GM12865 (cell line): Measurements from ENCODE around the gene CHRNA7.

Experiments
- DNase-seq: peaks from one replicate; pipeline ENCODE4 v3.0.0; 2010; ENCODE audit warnings: low read depth
- H3K4me3 ChIP-seq: 2 replicates; pipeline ENCODE4 v1.5.1; 2011; ENCODE audit warnings: mild to moderate bottlenecking, low read depth, low read length, control low read depth
- CTCF ChIP-seq: IDR thresholded peaks from 2 replicates; pipeline ENCODE4 v1.5.1; 2011; ENCODE audit warnings: low read length, control low read depth, low read depth, inconsistent platforms; ENCODE audit not compliant: insufficient read depth; ENCODE audit errors: missing control alignments

CHRNA7 gene

GRCh38 chr15:32096916-32097617 is 66.8 kb downstream of the CHRNA7 start:
- TF ChIP-seq CTCF = no peak
- no peak for DNase-seq

DNA sequence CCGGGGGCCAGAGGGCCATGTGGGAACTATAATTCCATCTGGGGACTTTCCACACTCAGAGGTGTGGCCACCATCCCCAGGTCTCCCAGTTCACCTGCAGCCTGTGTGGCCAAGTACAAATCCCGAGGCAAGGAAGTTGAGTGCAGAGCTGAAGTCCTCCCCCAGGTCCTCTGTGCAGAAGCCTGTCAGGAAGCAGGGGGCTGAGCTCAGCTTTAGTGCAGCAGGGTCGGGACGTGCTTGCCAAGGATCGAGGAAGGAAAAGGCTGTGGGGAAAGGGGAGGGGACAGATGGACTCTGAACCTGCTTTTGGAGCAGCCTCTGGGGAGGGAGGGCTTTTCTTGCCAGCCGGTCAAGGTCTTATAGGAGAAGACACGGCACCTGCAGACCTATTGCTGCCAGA is 67.7 kb downstream of the CHRNA7 start:
- no peak for TF ChIP-seq CTCF
- DNase-seq = no peak
- no peak overlapping the region for H3K4me3 ChIP-seq

More at GRCh38 chr15:32096916-32097617, 66.8 kb downstream of the CHRNA7 start:
- H3K4me3 ChIP-seq = no peak overlapping the region

DNA sequence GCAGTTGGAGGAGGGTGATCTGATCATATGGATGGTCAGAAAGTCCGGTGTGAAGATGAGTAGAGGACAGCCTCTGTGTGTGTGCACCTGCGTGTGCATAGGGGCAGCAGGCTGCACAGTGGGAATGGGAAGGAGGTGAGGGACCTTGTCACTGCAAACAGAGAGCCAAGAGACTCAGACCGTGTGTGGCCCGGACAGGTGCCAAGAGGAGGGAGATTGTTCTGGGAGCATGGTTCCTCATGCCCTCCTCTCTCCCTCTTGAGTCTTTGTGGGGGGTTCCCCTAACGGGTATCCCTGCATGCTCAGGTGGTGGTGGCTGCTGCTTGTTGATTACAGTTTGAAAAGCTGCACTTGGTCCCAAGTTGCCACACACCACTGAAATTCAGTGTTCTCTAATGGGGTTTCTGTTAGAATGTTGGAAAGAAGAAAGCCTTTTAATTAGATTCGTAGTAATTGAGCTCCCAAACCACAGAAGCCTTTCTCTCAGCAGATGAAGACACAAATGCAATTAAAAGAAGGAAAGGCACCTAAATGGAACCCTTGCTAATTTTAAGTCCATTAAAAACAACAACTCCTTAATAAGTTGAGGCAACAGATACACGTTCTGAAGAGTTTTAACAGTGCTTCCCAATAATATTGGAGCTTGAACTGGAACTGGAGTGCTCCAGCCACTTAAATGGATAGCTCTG is 68.9 kb downstream of the CHRNA7 start:
- TF ChIP-seq CTCF = no peak
- H3K4me3 ChIP-seq = no peak overlapping the region
- DNase-seq = no peak

DNA sequence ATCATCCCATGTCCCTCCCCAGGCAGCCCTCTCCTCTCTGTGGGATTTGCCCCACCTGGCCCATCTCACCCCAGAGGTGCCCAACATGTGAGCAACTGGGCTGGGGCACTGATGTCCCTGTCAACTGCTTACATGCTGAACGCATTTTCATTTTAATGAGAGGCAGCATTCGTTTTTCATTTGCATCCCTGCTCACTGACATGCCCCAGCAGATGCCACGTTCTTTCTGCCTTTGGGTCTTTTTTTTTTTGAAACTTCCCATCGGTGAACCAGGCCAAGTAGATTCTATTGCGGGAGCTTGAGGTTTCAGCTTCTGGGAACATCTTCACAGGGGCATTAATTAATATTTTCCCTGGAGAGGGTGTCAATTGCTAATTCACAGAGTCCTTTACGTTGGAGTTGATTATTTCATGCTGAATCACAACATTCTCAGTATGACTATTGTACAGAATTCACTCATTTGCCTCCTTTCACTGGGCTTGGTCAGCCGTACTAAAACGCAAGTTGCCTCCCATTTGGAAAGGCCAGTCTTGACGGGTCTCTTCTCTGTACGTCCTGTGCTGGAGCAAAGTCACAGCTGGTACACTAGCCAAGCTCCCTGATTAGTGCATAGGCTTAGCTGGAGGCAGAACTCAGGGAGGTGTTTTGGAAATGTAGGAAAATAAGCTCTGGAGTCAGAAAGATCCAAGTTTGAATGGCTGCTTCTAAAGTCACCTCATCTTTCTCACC is 69.8 kb downstream of the CHRNA7 start:
- TF ChIP-seq CTCF = no peak
- no peak overlapping the region for H3K4me3 ChIP-seq
- DNase-seq = peak; percentile 58

- no peak for TF ChIP-seq CTCF
- H3K4me3 ChIP-seq = no peak overlapping the region
- DNase-seq = no peak
These were observed 74.0 kb downstream of the CHRNA7 start for GRCh38 chr15:32104061-32104995.
